Activated CD4-positive, alpha-beta T cell treated with anti-CD3 and anti-CD28 coated beads, Interleukin-2, amount 50 U/mL, for 24 hours (primary cell): ENCODE measurements around the gene MDGA2.
"Not testable (repeated sequence)": the region's sequence is repeated elsewhere in the genome, so short reads cannot be mapped to it uniquely, and the experiment has no call there.

ENCODE experiments used
- DNase-seq, 2 donors: peaks; one replicate each; pipeline ENCODE4 v3.0.0-alpha.2; 2020; ENCODE audit warnings: low read depth in 1 of 2, low spot score in 1 of 2

MDGA2 gene

DNA sequence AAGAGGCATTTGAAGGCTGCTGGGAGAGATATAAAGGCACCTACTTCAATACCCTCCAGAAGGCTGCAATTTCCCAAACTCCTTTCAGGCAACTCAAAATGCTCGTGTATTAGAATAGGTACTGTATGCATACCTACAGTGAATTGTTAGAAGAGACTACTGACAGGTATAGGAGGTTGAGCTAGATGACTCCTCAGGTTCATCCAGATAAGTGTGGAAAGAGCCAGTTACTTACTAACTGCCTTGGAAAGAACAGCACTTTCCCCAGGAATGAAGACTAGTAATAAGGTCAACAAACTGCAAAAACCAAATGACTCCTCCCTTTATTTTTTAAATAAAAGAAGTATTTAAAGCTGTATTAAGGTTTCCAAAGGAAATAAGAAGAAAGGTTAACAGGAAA lies 429.0 kb downstream of the MDGA2 start:
- no peak for DNase-seq

DNA sequence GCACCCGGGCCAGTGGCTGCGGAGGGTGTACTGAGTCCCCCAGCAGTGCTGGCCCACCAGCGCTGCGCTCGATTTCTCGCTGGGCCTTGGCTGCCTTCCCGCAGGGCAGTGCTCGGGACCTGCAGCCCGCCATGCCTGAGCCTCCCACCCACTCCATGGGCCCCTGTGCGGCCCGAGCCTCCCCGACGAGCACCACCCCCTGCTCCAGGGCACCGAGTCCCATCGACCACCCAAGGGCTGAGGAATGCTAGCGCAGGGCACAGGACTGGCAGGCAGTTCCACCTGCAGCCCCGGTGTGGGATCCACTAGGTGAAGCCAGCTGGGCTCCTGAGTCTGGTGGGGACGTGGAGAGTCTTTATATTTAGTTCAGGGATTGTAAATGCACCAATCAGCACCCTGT lies 432.8 kb downstream of the MDGA2 start:
- DNase-seq, result not testable (repeated sequence)

DNA sequence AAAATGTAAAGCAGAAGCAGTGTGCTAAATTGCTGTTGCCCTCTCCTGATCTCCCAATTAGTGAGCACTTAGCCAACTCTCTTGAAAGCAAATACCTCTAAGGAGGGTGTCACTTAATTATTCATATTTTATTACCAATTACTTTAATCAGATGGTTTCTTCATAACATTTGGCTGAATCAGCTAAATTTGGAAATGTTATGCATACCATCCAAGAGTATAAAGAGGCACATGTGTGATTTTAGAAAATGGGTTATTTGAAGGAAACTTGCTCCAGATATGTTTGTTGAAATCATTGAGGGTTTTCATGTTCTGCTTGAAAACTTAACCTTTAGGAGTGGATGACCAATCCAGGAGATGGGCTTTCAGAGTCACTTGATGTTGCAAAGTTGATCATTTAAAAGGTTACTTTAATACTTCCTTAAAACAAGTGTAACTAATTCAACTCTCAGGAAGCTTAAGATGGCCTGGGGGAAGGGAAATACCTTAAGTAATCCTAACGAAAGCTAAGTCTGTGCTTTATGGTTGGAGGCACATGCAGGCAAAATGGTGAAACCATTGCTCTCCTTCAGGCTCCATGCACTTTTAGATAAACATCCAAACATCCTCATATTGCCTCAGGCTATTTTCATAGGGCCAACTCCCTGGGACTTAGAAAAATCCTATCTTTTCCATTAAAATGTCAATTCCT lies 434.5 kb downstream of the MDGA2 start:
- no peak for DNase-seq

DNA sequence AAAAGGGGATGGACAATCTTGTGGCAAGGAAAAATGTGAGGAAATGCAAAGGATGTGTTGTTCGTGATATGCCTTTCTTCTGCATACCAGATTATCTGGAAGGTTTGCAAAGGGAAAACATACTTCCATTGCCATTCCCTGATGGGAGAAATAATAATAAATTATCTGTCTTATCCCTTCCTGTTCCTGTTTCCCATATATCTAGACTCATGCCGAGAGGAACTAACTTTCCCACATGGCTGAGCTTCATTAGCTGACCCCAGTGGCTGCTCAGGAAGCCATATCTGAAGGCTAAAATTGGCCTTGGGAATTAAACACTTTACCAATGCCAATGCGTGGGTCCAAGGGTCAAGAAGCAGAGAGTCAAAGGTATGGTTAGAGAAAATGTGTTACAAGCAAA lies 439.8 kb downstream of the MDGA2 start:
- DNase-seq, result no peak

DNA sequence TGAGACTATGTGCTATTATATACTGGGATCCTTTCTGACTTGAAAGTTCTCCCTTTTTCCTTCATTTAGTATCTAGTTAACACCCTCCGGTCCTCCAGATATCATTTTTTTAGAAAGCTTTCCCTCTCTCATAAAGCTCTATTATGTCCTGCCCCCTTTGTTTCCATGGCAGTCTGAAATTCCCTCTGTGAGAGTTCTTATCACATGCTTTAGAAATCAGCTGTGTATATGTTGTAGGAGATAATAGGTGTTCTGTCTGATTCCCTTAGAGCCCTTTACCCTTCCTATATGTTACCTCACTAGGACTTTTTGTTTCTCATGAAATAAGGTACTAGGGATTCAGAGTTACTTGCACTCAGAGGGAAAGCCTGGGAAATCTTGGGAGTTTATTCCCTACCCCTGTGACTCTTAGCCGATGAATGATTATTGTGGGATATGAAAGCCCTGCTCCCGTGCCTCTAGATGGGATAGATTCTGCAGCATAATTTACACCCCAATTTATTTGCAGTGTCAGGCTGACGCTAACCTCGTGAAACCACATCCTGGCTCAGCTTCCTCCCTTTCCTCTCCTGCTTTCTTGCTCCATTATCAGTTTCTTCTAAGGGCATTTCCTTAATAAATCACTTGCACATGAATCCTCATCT lies 448.4 kb downstream of the MDGA2 start:
- DNase-seq, result no peak

DNA sequence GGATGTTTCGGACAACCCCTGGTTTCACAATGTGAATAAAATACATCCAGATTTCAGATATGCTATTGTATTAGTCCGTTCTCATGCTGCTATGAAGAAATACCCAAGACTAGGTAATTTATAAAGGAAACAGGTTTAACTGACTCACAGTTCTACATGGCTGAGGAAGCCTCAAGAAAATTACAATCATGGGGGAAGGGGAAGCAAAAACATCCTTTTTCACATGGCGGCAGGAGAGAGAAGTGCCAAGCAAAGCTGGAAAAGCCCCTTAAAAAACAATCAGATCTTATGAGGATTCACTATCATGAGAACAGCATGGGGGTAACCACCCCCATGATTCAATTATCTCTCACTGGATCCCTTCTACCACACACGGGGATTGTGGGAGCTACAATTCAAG lies 451.7 kb downstream of the MDGA2 start:
- DNase-seq, result no peak

DNA sequence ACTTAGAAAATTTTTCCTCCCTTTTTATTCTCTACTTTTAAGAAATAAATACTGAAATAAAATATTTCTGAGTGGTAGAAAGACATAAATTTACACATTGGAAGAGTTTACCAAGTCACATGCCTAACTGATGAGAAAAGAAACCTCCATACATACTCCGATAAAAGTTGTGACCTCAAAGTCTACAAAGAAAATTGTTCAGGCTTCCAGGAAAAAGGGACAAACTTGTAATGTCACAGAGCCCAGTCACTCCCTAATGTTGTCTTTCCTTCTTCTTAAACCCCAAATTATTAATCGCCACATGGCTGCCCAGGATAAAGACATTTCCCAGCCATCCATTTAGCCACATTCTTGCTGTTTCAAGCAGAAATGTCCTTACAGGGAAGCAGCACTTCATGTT lies 455.3 kb downstream of the MDGA2 start:
- no peak for DNase-seq

DNA sequence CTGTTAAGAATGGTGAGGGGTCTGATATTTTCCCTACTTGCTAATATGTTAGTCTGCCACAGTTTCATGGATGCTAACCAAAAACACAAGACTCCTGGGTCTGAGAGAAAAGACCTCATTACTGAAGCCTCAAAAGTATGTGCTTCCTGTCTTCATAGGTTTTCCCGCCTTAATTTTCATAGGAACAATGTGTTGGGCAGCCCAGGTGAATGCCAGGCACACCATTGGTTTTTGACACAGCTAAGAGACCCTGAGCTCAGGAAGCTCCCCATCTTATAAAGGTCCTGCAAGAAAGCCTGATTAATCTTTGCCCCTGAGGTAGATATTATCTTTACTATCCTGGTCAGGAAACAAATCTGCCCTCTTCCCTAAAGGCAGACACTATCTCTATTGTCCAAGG lies 464.1 kb downstream of the MDGA2 start:
- DNase-seq, result no peak

DNA sequence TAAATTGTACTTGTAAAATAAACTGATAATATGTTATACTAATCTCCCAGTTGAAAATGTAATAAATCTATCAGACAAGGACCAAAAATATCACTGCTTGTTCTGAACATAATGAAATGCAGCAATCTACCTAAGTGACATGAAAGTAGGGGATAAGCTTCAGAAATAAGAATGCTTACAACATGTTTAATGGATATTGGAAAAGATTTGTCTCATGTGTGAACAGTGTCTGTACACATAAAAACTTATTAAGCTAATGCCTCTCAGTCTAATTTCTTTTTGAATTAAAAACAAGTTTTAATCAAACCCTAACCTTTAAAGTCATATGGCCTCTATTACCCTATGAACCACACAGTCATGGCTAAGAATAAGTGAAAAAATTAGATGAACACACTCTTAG lies 465.3 kb downstream of the MDGA2 start:
- DNase-seq, result no peak

DNA sequence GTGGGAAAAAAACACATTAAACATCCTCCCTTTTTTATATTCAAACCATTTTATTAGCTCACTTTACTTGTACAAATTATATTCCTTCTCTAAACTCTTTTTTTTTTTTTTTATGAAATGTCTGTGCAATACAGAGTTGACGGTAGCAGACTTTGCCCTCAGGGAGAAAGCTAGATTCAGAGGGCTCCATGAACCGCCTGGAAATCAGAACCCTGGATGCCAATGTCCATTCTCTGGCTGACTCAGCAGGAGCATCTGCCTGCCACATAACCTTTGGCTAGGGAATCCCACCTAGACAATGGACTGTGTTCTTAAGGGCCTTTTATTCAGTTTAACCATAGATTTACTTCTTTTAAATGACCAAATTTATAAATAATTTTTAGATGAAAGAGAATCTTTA lies 467.0 kb downstream of the MDGA2 start:
- no peak for DNase-seq

DNA sequence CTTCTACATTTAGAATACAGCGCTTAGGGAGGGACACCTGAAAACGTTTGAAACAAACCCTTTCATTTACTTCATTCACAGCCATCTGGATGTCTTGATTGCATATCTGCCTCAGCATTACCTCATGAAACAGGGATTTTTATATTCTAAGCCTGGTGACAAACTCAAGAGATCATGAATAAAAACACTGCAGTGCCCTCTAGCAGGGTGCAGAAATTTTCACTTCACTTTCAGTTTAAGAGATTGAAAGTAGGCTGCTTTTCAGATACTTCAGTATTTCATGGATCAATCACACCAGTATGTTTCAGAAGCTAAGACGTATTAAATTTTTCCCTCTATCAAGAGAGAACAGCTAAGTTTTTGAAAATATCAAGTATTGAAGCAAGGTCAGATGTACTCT lies 467.8 kb downstream of the MDGA2 start:
- no peak for DNase-seq

DNA sequence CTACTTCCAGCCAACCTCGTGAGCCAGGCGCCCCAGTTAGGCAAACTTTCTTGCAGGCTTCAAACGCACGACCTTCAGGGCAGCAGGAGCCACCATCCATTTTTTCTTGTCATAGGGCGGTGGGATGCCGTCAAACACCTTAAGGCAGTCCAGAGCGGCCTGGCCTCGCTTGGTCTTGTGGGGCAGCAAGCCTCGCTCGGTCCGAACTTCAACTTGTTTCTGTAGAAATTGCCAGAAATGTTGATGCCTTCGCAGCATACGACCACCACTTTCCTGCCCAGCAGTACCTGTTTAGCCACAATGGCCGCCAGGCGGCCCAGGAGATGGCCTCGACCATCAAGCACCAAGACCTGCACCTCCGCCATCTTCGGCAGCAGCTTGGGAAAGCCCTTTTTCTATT lies 474.7 kb downstream of the MDGA2 start:
- no peak for DNase-seq

DNA sequence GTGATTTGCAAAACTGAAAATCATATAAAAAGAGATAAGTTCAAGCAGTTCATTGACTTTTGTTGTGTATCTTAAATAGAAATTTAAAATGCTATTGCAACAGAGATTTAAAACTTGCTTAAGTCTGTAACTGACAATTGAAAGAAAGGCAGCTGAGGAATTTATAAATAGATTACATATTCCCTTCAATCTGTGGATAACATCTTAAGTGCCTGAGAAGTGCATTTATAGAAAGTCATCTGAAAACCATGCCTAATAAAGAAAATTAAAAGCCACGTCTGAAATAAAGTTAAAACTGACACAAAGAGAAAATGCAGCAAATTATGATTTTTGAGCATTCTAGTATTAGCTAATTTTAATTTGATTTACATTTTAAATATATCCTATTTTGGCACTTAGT lies 479.8 kb downstream of the MDGA2 start:
- no peak for DNase-seq

DNA sequence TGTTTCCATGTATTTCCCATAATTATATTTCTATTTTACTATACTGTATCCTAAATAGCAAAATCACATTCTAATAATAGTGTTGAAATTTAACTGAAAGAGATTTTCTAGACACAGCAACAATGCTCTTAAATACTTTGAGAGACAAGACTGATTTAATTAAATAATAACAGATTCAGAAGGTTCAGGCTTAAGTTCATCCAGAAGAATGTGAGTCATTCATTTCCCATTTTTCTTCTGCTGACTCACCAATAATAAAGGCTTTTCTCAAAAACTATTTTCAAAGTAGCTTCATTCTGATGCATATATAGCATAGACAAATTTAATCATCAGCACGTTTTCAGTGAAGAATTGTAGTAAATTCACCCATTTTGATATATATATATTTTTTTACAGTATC lies 481.4 kb downstream of the MDGA2 start:
- DNase-seq, result no peak

DNA sequence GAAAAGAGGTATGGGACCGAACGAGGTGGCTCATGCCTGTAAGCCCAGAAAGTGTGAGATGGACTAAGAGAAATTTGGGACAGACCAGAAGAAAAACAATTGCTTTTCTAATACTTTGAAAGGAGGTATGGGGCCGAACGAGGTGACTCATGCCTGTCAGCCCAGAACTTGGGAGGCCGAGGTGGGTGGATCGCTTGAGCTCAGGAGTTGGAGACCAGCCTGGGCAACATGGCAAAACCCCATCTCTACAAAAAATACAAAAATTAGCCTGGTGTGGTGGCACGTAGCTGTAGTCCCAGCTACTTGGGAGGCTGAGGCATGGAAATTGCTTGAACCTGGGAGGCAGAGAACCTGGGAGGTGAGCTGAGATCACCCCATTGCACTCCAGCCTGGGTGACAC lies 483.2 kb downstream of the MDGA2 start:
- not testable (repeated sequence) for DNase-seq

DNA sequence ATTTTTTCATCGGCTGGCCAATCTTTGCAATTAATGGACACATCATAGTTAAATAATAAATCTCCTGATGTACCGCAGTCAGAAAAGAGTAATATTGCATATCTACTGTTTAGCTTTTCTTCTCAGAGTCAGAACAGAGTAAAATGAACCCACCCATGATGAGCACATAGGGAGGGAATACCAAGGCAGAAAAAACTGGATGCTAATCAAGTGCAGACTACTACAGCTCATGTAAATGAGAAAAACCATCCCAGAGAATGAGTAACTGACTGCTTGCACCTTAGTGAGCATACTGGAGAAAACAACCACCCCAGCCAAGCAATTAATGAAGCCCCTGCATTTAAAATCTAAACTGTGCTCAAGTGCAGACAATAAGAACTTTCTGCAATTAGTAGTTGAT lies 483.7 kb downstream of the MDGA2 start:
- no peak for DNase-seq

DNA sequence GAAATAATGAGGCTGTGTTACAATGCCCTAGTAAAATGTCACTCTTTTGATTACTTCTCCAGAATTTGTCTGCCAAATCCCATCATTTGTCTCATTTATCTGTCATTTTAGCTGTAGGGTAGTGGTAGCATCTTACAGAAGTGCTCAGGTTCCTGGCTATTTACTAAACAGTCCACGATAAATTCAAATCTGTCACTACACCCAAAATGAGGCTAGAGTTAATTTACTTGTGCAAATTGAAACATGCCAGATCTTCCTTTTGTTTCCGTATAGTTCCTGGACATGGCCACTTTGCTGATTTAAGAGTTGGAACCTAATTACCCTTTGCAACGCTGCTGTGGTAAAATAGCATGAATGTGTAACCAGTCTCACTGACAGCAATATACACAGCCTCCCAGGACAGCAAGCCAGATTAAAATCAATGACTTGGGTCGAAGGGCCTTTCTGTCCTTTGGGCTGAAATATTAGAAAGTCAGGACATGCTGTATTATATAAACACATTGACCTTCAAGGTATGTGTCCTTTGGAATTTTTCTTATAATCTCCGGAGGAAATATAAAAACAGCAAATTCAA lies 485.4 kb downstream of the MDGA2 start:
- no peak for DNase-seq

DNA sequence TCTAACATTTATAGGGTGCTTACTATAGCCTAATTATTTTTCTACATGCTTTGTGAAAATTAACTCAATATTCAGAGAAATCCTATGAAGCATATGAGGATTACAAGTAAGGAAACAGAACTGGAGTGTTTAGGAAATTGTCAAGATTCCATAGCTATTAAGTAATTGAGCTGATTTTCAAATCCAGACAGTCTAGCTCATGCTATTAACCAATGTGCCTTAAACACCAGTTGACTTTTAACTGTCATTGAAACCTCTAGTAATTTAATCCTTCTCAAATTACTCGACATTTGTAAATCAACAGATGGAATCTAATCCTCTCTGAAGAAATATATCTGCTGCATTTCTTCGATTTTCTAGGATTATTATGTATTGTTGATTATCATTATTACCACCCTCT lies 488.9 kb downstream of the MDGA2 start:
- DNase-seq, result no peak

DNA sequence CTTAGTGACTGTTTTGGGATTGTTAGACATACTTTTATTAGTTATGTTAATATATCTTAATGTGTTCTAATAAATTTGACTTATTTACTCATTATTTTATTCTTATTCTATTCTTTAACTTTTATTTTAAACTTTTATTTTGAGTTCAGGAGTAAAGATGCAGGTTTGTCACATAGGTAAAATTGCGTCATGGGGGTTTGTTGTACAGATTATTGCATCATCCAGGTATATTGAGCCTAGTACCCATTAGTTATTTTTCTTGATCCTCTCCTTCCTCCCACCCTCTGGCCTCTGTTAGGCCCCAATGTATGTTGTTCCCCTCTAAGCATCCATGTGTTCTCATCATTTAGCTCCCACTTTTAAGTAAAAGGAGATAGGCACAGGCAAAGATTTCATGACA lies 495.5 kb downstream of the MDGA2 start:
- no peak for DNase-seq

DNA sequence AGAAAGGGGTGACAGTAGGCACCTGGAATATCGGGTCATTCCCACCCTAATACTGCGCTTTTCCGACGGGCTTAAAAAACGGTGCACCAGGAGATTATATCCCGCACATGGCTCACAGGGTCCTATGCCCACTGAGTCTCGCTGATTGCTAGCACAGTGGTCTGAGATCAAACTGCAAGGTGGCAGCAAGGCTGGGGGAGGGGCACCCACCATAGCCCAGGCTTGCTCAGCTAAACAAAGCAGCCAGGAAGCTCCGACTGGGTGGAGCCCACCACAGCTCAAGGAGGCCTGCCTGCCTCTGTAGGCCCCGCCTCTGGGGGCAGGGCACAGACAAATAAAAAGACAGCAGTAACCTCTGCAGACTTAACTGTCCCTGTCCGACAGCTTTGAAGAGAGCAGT lies 503.5 kb downstream of the MDGA2 start:
- not testable (repeated sequence) for DNase-seq

DNA sequence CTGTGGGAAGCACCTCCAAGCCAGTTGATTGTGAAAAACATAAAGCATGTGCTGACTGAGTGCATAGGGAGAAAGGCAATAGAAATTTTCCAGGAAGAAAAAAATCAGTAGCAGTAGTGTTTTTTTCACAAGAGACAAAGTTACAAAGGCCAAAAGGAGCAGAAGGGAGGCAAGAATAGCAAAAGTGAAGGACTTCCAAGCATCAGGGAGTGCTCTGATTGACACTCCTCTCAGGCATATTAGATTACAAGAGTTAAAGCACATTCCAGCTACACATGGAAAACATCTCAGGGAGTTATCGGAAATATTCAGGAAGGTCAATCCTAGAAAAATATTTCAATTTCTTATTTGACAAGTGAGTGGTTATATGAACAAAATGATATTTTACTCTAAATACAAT lies 508.0 kb downstream of the MDGA2 start:
- DNase-seq, result no peak

DNA sequence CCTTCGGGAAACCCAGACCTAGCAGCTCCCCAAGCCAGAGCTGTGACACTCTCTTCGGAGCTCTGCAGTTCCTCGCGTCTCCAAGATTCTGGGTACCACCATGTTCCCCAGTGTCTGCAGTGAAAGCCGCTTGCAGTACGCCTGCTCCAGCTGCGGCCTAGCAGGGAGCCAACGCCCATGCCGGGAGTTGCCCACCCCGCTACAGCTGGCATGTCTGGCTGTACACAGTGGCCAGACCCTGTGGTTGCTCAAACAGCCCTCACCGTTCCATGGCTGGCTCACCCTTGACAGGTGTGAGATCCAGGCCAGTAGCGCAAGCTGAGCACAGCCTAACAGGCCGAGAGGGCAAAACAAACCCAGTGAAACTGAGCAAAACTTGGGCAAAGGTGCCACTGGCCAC lies 520.0 kb downstream of the MDGA2 start:
- DNase-seq, result no peak

DNA sequence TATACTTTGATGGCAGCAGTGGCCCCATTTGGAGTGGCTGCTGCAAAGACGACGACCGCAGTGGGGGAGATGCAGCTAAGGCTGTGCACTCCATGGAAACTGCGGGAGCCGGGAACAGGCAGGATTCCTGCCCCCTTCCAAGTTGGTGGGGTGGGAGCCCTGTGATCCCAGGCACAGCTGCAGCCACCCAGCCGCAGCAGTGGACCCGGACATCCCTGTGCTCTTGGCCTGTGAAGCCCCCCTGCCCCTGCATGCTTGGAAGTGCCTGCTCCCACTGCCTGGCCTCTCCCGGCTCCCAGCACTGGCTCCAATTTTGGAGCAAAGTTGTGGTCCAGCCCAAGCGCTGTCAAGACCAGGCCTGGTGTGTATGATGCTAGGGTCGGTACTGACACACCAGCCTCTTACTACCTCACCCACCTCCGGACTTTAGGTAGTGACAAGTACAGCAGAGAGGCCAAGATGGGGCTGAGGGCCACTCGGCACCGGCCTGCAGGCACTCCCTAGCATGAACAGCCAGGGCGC lies 521.1 kb downstream of the MDGA2 start:
- no peak for DNase-seq
